NCI-H1436 treated with DMSO at 0.1 percent for 48 hours (cell line): ENCODE data around the gene COA6.
"Not testable (repeated sequence)": the region's sequence is repeated elsewhere in the genome, so short reads cannot be mapped to it uniquely, and the experiment has no call there.

Source experiments
- DNase-seq: peaks from one replicate; lab custom pipeline; 2025; lab: John Stamatoyannopoulos, UW

Gene COA6

GRCh38 chr1:234373064-234373958 lies at the start of gene COA6:
COA6 (plus strand) TSS chr1:234373456; CDS start chr1:234373467, 11 bp downstream.
- peak; percentile 94 for DNase-seq

GRCh38 chr1:234324821-234325220 lies 48.4 kb upstream of the COA6 start:
- DNase-seq = peak; percentile 45

- no peak for DNase-seq
Measured at GRCh38 chr1:234325878-234326496, 47.3 kb upstream of the COA6 start.

DNA sequence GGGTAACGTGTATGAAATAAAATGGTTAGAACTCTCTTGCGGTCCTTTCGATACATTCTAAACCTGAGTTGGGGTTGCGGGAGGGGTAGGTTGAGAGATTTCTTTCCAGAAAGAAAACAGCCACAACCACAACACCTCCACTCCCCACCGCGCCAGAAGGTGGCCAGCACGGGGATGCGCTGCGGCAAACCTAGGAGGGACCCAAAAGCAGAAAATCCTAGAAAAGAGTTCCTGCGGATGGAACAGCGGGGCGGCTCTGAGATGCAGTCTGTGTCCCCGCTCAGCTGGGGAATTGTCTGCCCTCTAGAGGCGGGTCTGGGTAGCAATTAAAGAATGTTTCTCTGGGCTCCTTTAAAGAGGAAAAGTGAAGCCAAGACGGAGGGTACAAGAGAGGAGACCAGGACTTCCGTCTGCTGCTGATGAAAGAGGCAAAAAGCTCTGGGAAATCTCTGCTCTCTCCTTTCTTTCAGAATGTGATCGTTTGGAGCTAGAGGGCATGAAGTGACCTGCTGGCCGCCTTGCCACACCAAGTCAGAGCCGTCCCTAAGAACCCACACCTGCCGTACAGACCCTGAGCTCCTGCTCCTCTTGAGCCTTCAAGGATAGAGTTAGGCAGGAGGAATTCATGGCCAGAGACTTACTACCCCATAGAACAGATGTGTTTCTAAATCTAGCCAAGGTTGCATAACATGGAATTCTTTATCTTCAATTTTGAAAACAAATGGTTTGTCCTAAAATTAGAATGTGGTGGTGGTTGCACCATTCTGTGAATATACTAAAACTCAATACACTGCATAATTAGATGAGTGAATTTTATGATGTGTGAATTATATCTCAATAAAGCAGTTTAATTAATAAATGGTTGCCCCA lies 46.5 kb upstream of the COA6 start:
- no peak for DNase-seq

DNA sequence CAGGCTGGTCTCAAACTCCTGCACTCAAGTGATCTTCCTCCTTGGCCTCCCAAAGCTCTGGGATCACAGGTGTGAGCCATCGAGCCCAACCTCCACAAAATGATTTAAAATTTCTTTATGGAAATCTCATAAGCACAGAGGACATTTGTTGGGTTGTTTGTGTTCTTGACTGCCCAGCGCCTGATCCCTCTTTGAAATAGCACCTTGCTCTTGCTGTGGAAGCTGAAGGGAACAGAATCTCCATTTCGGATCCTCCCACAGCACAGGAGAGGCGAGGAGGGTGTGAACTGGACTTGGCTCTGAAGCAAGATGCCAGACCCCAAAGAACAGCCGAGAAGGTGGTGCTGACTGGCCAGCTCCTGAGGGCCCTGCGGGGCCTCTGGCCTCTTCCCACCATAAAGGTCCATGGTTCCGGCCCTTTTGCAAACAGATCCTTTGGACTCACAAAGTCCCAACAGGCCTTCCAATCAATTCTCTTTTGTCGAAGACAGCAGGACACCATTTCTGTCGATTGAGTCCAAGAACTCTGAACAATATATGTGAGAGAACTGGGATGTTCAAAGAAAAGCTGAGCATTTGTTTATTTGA lies 45.6 kb upstream of the COA6 start:
- DNase-seq = no peak

GRCh38 chr1:234330843-234331215 lies 42.4 kb upstream of the COA6 start:
- no peak for DNase-seq

DNA sequence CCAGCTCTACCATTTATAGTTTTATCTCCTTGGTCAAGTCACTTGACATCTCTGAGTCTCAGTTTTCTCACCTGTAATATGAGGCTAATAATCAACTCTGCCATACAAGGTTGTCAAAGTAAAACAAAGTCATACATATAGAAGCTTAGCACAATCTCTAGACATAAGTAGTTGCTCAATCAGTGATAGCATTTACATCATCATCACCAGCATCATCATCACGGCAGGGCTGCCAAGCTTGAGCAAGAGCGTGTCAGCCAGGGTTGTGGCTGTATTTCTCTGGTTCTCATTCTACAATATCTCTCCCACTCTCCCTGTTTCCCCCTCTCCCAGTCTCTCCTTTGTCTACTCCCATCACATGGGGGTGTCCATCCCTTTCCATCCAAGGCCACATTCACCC lies 41.7 kb upstream of the COA6 start:
- no peak for DNase-seq

DNA sequence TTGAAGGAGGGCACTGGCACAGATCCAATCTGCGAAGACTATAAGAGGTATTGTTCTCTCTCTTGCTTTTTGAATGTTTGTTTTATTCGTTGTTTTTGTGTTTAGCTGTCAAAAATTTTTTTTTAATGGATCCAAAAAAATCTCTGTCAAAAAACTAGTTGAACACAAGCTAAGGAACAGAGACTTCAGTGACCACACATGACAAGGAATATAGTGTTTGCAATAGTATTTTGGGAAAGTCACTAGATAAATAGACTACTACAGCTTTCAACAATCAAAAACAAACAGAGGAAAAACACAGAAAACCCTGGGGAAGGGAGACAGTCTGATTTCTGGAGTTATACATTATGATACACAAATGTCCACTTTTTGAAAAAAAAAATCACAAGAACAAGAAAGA lies 36.9 kb upstream of the COA6 start:
- DNase-seq = no peak

- no peak for DNase-seq
Measured at GRCh38 chr1:234337233-234337632, 36.0 kb upstream of the COA6 start.

DNA sequence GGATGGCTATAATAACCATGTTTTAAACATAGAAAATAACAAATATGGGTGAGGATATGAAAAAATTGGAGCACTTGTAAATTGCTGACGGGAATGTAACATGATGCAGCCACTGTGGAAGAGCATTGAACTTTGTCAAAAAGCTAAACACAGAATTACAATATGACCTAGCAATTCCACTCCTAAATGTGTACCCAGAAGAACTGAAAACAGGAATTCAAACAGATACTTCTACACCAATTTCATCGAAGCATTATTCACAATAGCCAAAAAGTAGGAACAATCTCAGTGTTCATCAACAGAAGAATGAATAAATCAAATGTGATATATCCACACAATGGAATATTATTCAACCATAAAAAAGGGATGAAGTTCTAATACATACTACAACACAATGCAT lies 32.7 kb upstream of the COA6 start:
- DNase-seq = no peak

- no peak for DNase-seq
Measured at GRCh38 chr1:234342774-234343173, 30.5 kb upstream of the COA6 start.

- no peak for DNase-seq
Measured at GRCh38 chr1:234345237-234345636, 28.0 kb upstream of the COA6 start.

DNA sequence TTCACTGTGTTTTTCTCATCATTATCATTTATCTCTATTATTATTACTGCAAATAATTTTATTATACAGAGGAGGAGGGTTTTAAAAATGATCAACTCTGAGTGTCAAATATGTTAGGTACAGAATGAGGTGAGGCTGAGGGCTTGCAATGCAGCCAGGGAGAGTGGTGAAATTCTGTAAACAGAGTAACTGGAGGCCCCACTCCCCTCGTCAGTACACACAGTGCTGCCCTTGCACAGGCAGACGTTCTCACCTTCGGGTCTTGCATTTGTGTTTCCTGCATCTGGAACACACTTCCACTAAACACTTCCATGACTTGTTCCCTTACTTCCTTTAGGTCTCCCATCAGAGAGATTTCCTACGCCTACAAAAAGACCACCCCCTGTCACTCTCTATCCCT lies 24.3 kb upstream of the COA6 start:
- no peak for DNase-seq

GRCh38 chr1:234355782-234356510 lies 17.3 kb upstream of the COA6 start:
- DNase-seq = no peak

DNA sequence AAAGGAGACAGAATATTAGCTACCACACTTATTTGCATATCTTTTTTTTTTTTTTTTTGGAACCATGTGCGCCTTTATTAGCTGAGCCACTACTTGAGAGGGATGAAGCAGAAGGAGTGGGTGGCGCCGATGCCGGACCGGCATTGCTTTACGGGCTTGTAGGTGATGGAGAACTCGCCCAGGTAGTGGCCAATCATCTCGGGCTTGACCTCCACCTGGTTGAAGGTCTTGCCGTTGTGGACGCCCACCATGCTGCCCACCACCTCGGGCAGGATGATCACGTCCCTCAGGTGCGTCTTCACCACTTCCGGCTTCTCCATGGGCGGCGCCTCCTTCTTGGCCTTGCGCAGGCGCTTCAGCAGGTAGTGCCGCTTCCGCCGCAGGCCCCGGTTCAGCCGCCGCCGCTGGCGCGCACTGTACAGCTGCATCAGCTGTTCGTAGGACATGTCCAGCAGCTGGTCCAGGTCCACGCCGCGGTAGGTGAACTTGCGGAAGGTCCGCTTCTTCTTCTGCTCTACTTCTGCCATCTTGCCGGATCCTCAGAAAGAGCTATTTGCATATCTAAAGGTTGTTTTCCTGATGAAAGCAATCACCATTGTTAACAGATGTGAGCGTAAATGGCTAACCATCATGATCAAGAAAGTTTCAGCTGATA lies 16.5 kb upstream of the COA6 start:
- not testable (repeated sequence) for DNase-seq

DNA sequence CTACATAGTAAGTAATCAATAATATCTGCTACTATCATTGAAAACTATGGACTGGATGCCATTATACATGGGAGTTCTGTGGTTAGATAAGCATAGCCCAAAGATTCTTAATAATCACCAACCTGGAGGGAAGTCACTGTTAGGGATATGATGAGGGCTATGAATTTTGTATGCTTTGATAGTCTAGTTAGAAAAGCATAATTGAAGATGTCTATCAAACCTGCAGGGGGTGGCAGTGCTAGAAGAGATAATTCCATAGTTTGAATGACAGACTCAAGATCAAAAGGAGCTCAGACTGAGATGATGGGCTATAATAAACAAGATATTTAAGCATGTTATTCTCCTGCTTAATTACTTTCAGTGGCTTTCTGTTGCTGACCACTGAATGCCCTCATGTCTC lies 15.4 kb upstream of the COA6 start:
- no peak for DNase-seq

GRCh38 chr1:234361102-234361603 lies 12.1 kb upstream of the COA6 start:
- no peak for DNase-seq

DNA sequence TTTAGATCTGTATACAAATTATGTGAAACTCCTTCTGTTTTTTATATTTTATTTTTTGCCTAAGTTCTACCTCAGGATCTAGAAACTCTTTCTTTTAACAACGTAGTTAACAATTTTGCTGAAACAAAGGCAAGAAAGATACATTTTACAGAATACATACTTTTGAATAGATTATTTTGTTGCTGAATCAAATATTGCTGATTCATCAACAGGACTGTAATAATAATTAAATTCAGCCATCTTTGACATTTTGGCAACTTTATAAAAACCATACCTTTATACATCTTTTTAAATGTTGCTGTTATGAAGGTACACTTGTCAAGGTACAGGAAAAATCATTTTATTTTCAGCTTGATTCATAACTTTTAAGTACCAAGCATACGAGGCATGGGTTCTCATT lies 10.7 kb upstream of the COA6 start:
- DNase-seq = no peak

GRCh38 chr1:234368320-234369032 lies 4.8 kb upstream of the COA6 start:
- no peak for DNase-seq

DNA sequence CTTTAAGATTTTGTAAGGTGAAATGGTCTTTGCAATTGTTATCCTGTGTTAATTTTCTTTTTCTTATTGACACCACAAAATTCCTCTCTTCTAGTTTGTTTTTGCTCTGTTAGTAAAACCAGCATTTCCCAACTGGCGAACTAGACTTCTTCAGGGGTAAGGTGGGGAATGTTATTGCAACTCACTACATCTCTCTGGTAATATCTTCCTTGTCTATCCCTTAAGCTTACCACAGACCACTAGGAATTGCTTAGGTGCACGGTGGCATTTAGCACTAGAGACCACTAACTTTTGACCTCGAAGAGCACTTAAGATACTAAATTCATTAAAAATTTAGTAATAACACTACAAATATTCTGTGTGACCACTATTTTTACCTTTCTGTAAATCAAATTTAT lies 4.2 kb upstream of the COA6 start:
- DNase-seq = no peak
